Ureter (tissue), 1 donor: ENCODE data around the gene PUS1. TPM values are rescaled to one million over a fixed set of nuclear protein-coding genes. Genes with fewer than 3 reads are reported as not detected.

Source experiments
- DNase-seq: peaks from one replicate; pipeline ENCODE4 v3.0.0-alpha.2; 2020; ENCODE audit warnings: low spot score
- total RNA-seq: library from RNA; stranded (reverse); gene quantifications from one replicate; pipeline ENCODE4 v1.2.4, GENCODE V29; 2023
- donor health status: DM: yes; HTN: yes; CAD: no.

PUS1 gene
- total RNA-seq, 1 donor from 2014 or later: 46.9 TPM

GRCh38 chr12:131990066-131990979 lies 61.2 kb downstream of the PUS1 start:
- DNase-seq: no peak

GRCh38 chr12:131990980-131991305 lies 61.9 kb downstream of the PUS1 start:
- no peak for DNase-seq

GRCh38 chr12:131991816-131992430 lies 62.8 kb downstream of the PUS1 start:
- no peak for DNase-seq

- no peak for DNase-seq
These were observed 65.5 kb downstream of the PUS1 start for GRCh38 chr12:131994589-131994988.

Other genes with a start within 250 kb of the PUS1 start
- 59.8 TPM for gene SFSWAP, start 218.2 kb upstream of the PUS1 start, total RNA-seq
- gene MMP17, start 100.9 kb upstream of the PUS1 start, total RNA-seq: 2.0 TPM
- gene ULK1, start 34.7 kb upstream of the PUS1 start, total RNA-seq: 31.8 TPM
- 71.8 TPM for gene EP400, start 20.7 kb downstream of the PUS1 start, total RNA-seq
- gene DDX51, start 215.0 kb downstream of the PUS1 start, total RNA-seq: 28.7 TPM
- 25.0 TPM for gene NOC4L, start 215.2 kb downstream of the PUS1 start, total RNA-seq